Measurements from ENCODE around the gene SAP25. TPM values are rescaled to one million over a fixed set of nuclear protein-coding genes. Genes with fewer than 3 reads are reported as not detected.

Gene SAP25
- total RNA-seq, 2 donors from 2014 or later = 10.1 to 25.2 TPM

GRCh38 chr7:100575746-100576383, 2.2 kb upstream of the SAP25 start:
- H3K4me3 Mint-ChIP-seq = no peak overlapping the region
- ATAC-seq (no peak), DNase-seq (ENCODE audit: low spot score) (peak; percentile 45)
- H3K27ac Mint-ChIP-seq = no peak overlapping the region
- H3K27me3 Mint-ChIP-seq = no peaks in the 10 kb centered on the region
- H3K4me1 Mint-ChIP-seq (ENCODE audit: low read depth in 2 of 2) = no peaks in the 10 kb centered on the region
- H3K9me3 Mint-ChIP-seq = no peaks in the 10 kb centered on the region
- no peaks in the 10 kb centered on the region for H3K36me3 Mint-ChIP-seq

GRCh38 chr7:100575206-100575631, 1.5 kb upstream of the SAP25 start:
- Mint-ChIP-seq H3K9me3 (no peaks in the 10 kb centered on the region), H3K27ac (no peak overlapping the region), H3K4me1 (ENCODE audit: low read depth in 2 of 2) (no peaks in the 10 kb centered on the region), H3K4me3 (no peak overlapping the region), H3K36me3 (no peaks in the 10 kb centered on the region), H3K27me3 (no peaks in the 10 kb centered on the region)
- DNase-seq (ENCODE audit: low spot score) (peak; percentile 57), ATAC-seq (no peak)

GRCh38 chr7:100574362-100575205, 884 bp upstream of the SAP25 start:
- H3K4me3 Mint-ChIP-seq = no peak overlapping the region

GRCh38 chr7:100572949-100573675, 588 bp downstream of the SAP25 start:
- H3K27me3 Mint-ChIP-seq = no peaks in the 10 kb centered on the region
- no peak overlapping the region for H3K4me3 Mint-ChIP-seq
- no peak for ATAC-seq
- no peak overlapping the region for H3K27ac Mint-ChIP-seq
- peak; percentile 59 for DNase-seq (ENCODE audit: low spot score)
- no peaks in the 10 kb centered on the region for H3K9me3 Mint-ChIP-seq
- peaks cover 8 to 12% of the 10 kb centered on the region in 2 donors for H3K4me1 Mint-ChIP-seq (ENCODE audit: low read depth in 2 of 2)
- no peaks in the 10 kb centered on the region for H3K36me3 Mint-ChIP-seq

More at GRCh38 chr7:100574362-100575205, 884 bp upstream of the SAP25 start:
- Mint-ChIP-seq H3K27ac (no peak overlapping the region), H3K4me1 (ENCODE audit: low read depth in 2 of 2) (no peaks in the 10 kb centered on the region), H3K9me3 (no peaks in the 10 kb centered on the region), H3K36me3 (no peaks in the 10 kb centered on the region), H3K27me3 (no peaks in the 10 kb centered on the region)
- DNase-seq (ENCODE audit: low spot score) (peak; percentile 56), ATAC-seq (no peak)

- H3K27me3 Mint-ChIP-seq = no peaks in the 10 kb centered on the region
- H3K4me1 Mint-ChIP-seq (ENCODE audit: low read depth in 2 of 2) = peaks cover 11 to 12% of the 10 kb centered on the region in 2 donors
- DNase-seq (ENCODE audit: low spot score) = peak; percentile 51
- ATAC-seq = no peak
- H3K9me3 Mint-ChIP-seq = no peaks in the 10 kb centered on the region
- no peak overlapping the region for H3K27ac Mint-ChIP-seq
- H3K36me3 Mint-ChIP-seq = no peaks in the 10 kb centered on the region
- no peak overlapping the region for H3K4me3 Mint-ChIP-seq
These were observed 1.3 kb downstream of the SAP25 start for GRCh38 chr7:100572281-100572948.

GRCh38 chr7:100571829-100572116, 1.9 kb downstream of the SAP25 start:
- DNase-seq (ENCODE audit: low spot score) = no peak
- Mint-ChIP-seq H3K4me1 (ENCODE audit: low read depth in 2 of 2) (peaks cover 11 to 12% of the 10 kb centered on the region in 2 donors), H3K27ac (no peak overlapping the region), H3K27me3 (no peaks in the 10 kb centered on the region), H3K4me3 (no peak overlapping the region), H3K36me3 (no peaks in the 10 kb centered on the region), H3K9me3 (no peaks in the 10 kb centered on the region)
- ATAC-seq = no peak

- Mint-ChIP-seq H3K27ac (no peak overlapping the region), H3K27me3 (no peaks in the 10 kb centered on the region), H3K36me3 (no peaks in the 10 kb centered on the region), H3K9me3 (no peaks in the 10 kb centered on the region), H3K4me1 (ENCODE audit: low read depth in 2 of 2) (peaks cover 11 to 12% of the 10 kb centered on the region in 2 donors), H3K4me3 (no peak overlapping the region)
- DNase-seq (ENCODE audit: low spot score) = peak; percentile 59
- no peak for ATAC-seq
These were observed 2.5 kb downstream of the SAP25 start for GRCh38 chr7:100570954-100571828.

- Mint-ChIP-seq H3K27me3 (no peaks in the 10 kb centered on the region), H3K4me3 (peak overlapping the region; percentile 22), H3K27ac (peak overlapping the region; percentile 36 to 56), H3K36me3 (no peaks in the 10 kb centered on the region), H3K9me3 (no peaks in the 10 kb centered on the region), H3K4me1 (ENCODE audit: low read depth in 2 of 2) (peaks cover 11 to 12% of the 10 kb centered on the region in 2 donors)
- ATAC-seq = peak; percentile 34 to 52
- peak; percentile 71 for DNase-seq (ENCODE audit: low spot score)
These were observed 4.5 kb downstream of the SAP25 start for GRCh38 chr7:100568896-100569844.

- no peaks in the 10 kb centered on the region for H3K36me3 Mint-ChIP-seq
- no peaks in the 10 kb centered on the region for H3K27me3 Mint-ChIP-seq
- no peaks in the 10 kb centered on the region for H3K9me3 Mint-ChIP-seq
- H3K27ac Mint-ChIP-seq = peak overlapping the region; percentile 36 to 56
- DNase-seq (ENCODE audit: low spot score) = peak; percentile 53
- no peak overlapping the region for H3K4me3 Mint-ChIP-seq
- no peak for ATAC-seq
- peaks cover 16 to 17% of the 10 kb centered on the region in 2 donors for H3K4me1 Mint-ChIP-seq (ENCODE audit: low read depth in 2 of 2)
These were observed 5.4 kb downstream of the SAP25 start for GRCh38 chr7:100568176-100568895.

GRCh38 chr7:100567751-100568175, 5.9 kb downstream of the SAP25 start:
- no peak overlapping the region for H3K27ac Mint-ChIP-seq

GRCh38 chr7:100567031-100567730, 6.5 kb downstream of the SAP25 start:
- H3K27me3 Mint-ChIP-seq = no peaks in the 10 kb centered on the region
- H3K4me1 Mint-ChIP-seq (ENCODE audit: low read depth in 2 of 2) = peaks cover 16 to 17% of the 10 kb centered on the region in 2 donors
- H3K27ac Mint-ChIP-seq = no peak overlapping the region
- no peaks in the 10 kb centered on the region for H3K9me3 Mint-ChIP-seq
- H3K4me3 Mint-ChIP-seq = no peak overlapping the region
- H3K36me3 Mint-ChIP-seq = no peaks in the 10 kb centered on the region
- peak in 1 of 2 donors; percentile 3 for ATAC-seq
- DNase-seq (ENCODE audit: low spot score) = peak; percentile 28

More at GRCh38 chr7:100567751-100568175, 5.9 kb downstream of the SAP25 start:
- DNase-seq (ENCODE audit: low spot score) = peak; percentile 50
- Mint-ChIP-seq H3K4me3 (no peak overlapping the region), H3K36me3 (no peaks in the 10 kb centered on the region), H3K4me1 (ENCODE audit: low read depth in 2 of 2) (peaks cover 16 to 17% of the 10 kb centered on the region in 2 donors), H3K9me3 (no peaks in the 10 kb centered on the region), H3K27me3 (no peaks in the 10 kb centered on the region)
- ATAC-seq = no peak
